WTC11 (cell line): Measurements from ENCODE around the gene CDCA8. TPM values are rescaled to one million over a fixed set of nuclear protein-coding genes. Genes with fewer than 3 reads are reported as not detected.
A peak's percentile ranks its signal among the peaks of the same experiment; 100 is the strongest.

Experiments
- ATF2 ChIP-seq: sonication (generic); formaldehyde crosslinking; IDR thresholded peaks from 2 replicates; pipeline ENCODE4 v1.8.1; 2022; ENCODE audit warnings: low read depth, missing genetic modification reagents, borderline replicate concordance
- ATF6 ChIP-seq: sonication (generic); formaldehyde crosslinking; IDR thresholded peaks from 2 replicates; pipeline ENCODE4 v1.8.1; 2023; ENCODE audit warnings: mild to moderate bottlenecking, missing genetic modification reagents
- CDX4 ChIP-seq: fragments of 250-450 bp; sonication (Bioruptor Pico); IDR thresholded peaks from 2 replicates; pipeline ENCODE4 v1.9.0; 2021; ENCODE audit warnings: moderate library complexity, mild to moderate bottlenecking, inconsistent platforms, borderline replicate concordance
- CREM ChIP-seq: sonication (generic); formaldehyde crosslinking; IDR thresholded peaks from 2 replicates; pipeline ENCODE4 v1.8.1; 2022; ENCODE audit warnings: mild to moderate bottlenecking, missing genetic modification reagents, moderate library complexity
- E2F4 ChIP-seq: sonication (generic); formaldehyde crosslinking; IDR thresholded peaks from 2 replicates; pipeline ENCODE4 v1.8.1; 2022; ENCODE audit warnings: low read depth, mild to moderate bottlenecking, moderate library complexity, missing genetic modification reagents, borderline replicate concordance
- E2F5 ChIP-seq: sonication (generic); formaldehyde crosslinking; IDR thresholded peaks from 2 replicates; pipeline ENCODE4 v1.8.1; 2022; ENCODE audit warnings: mild to moderate bottlenecking, moderate library complexity, missing genetic modification reagents
- ETV6 ChIP-seq: sonication (generic); formaldehyde crosslinking; IDR thresholded peaks from 2 replicates; pipeline ENCODE4 v1.8.1; 2022; ENCODE audit warnings: mild to moderate bottlenecking, missing genetic modification reagents
- GABPB1 ChIP-seq: sonication (generic); formaldehyde crosslinking; IDR thresholded peaks from 2 replicates; pipeline ENCODE4 v1.8.1; 2023; ENCODE audit warnings: mild to moderate bottlenecking, missing genetic modification reagents
- GRHL2 ChIP-seq: fragments of 250-450 bp; sonication (Bioruptor Pico); IDR thresholded peaks from 2 replicates; pipeline ENCODE4 v1.8.0; 2022; ENCODE audit warnings: mild to moderate bottlenecking, moderate library complexity; ENCODE audit not compliant: insufficient replicate concordance, severe bottlenecking
- GTF2I ChIP-seq: fragments of 250-450 bp; sonication (Bioruptor Pico); conservative IDR thresholded peaks from 2 replicates; pipeline ENCODE4 v1.4.0; 2021; ENCODE audit warnings: mild to moderate bottlenecking
- HMGA2 ChIP-seq: fragments of 250-450 bp; sonication (Bioruptor Pico); IDR thresholded peaks from 2 replicates; pipeline ENCODE4 v1.4.0; 2021; ENCODE audit warnings: mild to moderate bottlenecking, moderate library complexity
- JAZF1 ChIP-seq: fragments of 250-450 bp; sonication (Bioruptor Pico); IDR thresholded peaks from 2 replicates; pipeline ENCODE4 v1.9.0; 2021; ENCODE audit warnings: moderate library complexity, mild to moderate bottlenecking, inconsistent platforms
- MLX ChIP-seq: sonication (generic); formaldehyde crosslinking; IDR thresholded peaks from 2 replicates; pipeline ENCODE4 v1.8.1; 2023; ENCODE audit warnings: mild to moderate bottlenecking, missing genetic modification reagents, moderate library complexity
- MYBL2 ChIP-seq: sonication (generic); formaldehyde crosslinking; IDR thresholded peaks from 2 replicates; pipeline ENCODE4 v1.8.1; 2023; ENCODE audit warnings: mild to moderate bottlenecking, moderate library complexity, missing genetic modification reagents
- NFE2L1 ChIP-seq: sonication (generic); formaldehyde crosslinking; IDR thresholded peaks from 2 replicates; pipeline ENCODE4 v1.8.1; 2023; ENCODE audit warnings: missing genetic modification reagents
- NFYB ChIP-seq: sonication (generic); formaldehyde crosslinking; conservative IDR thresholded peaks from 2 replicates; pipeline ENCODE4 v1.8.0; 2022; ENCODE audit warnings: low read depth, missing genetic modification reagents
- NR1H2 ChIP-seq: sonication (generic); formaldehyde crosslinking; IDR thresholded peaks from 2 replicates; pipeline ENCODE4 v1.9.0; 2021; ENCODE audit warnings: mild to moderate bottlenecking, moderate library complexity, missing genetic modification reagents
- RELA ChIP-seq: sonication (generic); formaldehyde crosslinking; IDR thresholded peaks from 2 replicates; pipeline ENCODE4 v1.8.1; 2022; ENCODE audit warnings: missing genetic modification reagents, mild to moderate bottlenecking, borderline replicate concordance
- RORB ChIP-seq: fragments of 250-450 bp; sonication (Bioruptor Pico); IDR thresholded peaks from 2 replicates; pipeline ENCODE4 v1.9.0; 2021; ENCODE audit warnings: mild to moderate bottlenecking
- TEAD1 ChIP-seq: sonication (generic); formaldehyde crosslinking; IDR thresholded peaks from 2 replicates; pipeline ENCODE4 v1.8.0; 2022; ENCODE audit warnings: mild to moderate bottlenecking, missing genetic modification reagents
- TEAD4 ChIP-seq: sonication (generic); formaldehyde crosslinking; IDR thresholded peaks from 2 replicates; pipeline ENCODE4 v1.8.0; 2022; ENCODE audit warnings: mild to moderate bottlenecking, missing genetic modification reagents
- TP53 ChIP-seq: sonication (generic); formaldehyde crosslinking; IDR thresholded peaks from 2 replicates; pipeline ENCODE4 v1.8.1; 2023; ENCODE audit warnings: mild to moderate bottlenecking, missing genetic modification reagents
- USF2 ChIP-seq: sonication (generic); formaldehyde crosslinking; IDR thresholded peaks from 2 replicates; pipeline ENCODE4 v1.8.1; 2023; ENCODE audit warnings: mild to moderate bottlenecking, missing genetic modification reagents, moderate library complexity
- ZBTB43 ChIP-seq: sonication (generic); formaldehyde crosslinking; IDR thresholded peaks from 2 replicates; pipeline ENCODE4 v1.8.1; 2023; ENCODE audit warnings: mild to moderate bottlenecking, missing genetic modification reagents
- ZNF138 ChIP-seq: sonication (generic); formaldehyde crosslinking; conservative IDR thresholded peaks from 2 replicates; pipeline ENCODE4 v1.8.1; 2022; ENCODE audit warnings: mild to moderate bottlenecking, moderate library complexity, missing genetic modification reagents
- ZNF219 ChIP-seq: sonication (generic); formaldehyde crosslinking; IDR thresholded peaks from 2 replicates; pipeline ENCODE4 v1.8.0; 2023; ENCODE audit warnings: missing genetic modification reagents, mild to moderate bottlenecking, borderline replicate concordance
- ZNF263 ChIP-seq: sonication (generic); formaldehyde crosslinking; IDR thresholded peaks from 2 replicates; pipeline ENCODE4 v1.8.1; 2022; ENCODE audit warnings: low read depth, mild to moderate bottlenecking, moderate library complexity, missing genetic modification reagents
- ZNF317 ChIP-seq: sonication (generic); formaldehyde crosslinking; IDR thresholded peaks from 2 replicates; pipeline ENCODE4 v1.8.1; 2023; ENCODE audit warnings: low read depth, mild to moderate bottlenecking, moderate library complexity, missing genetic modification reagents, borderline replicate concordance
- ZNF423 ChIP-seq: fragments of 250-450 bp; sonication (Bioruptor Pico); IDR thresholded peaks from 2 replicates; pipeline ENCODE4 v2.1.2; 2022; ENCODE audit warnings: mild to moderate bottlenecking, moderate library complexity
- total RNA-seq: library from RNA; stranded (reverse); gene quantifications from 3 replicates; pipeline ENCODE4 v1.2.3, GENCODE V29; 2021

CDCA8 gene
- total RNA-seq, 1 experiment from 2014 or later: 47.7 TPM

GRCh38 chr1:37692078-37692833 lies at the start of gene CDCA8 (continued):
- TF ChIP-seq ATF6 (CRISPR knock-in tag) (no peak), HMGA2 (CRISPR knock-in tag) (no peak), MLX (CRISPR knock-in tag) (no peak), TEAD1 (no peak), GABPB1 (CRISPR knock-in tag) (peak; percentile 86), NFE2L1 (CRISPR knock-in tag) (peak; percentile 61; the same call in 1 of the 2 replicates), E2F4 (CRISPR knock-in tag) (peak; percentile 96), ETV6 (CRISPR knock-in tag) (peak; percentile 79; the same call in 1 of the 2 replicates), TEAD4 (CRISPR knock-in tag) (no peak), CDX4 (CRISPR knock-in tag) (no peak), MYBL2 (CRISPR knock-in tag) (peak; percentile 99), ZNF317 (CRISPR knock-in tag) (no peak), E2F5 (CRISPR knock-in tag) (0 out of 2 replicates have a peak, but pooled peaks have one; percentile 48), NFYB (CRISPR knock-in tag) (peak; percentile 73), GTF2I (CRISPR knock-in tag) (no peak), JAZF1 (CRISPR knock-in tag) (no peak), ZNF423 (CRISPR knock-in tag) (no peak), CREM (CRISPR knock-in tag) (peak; percentile 87; the same call in 1 of the 2 replicates), RORB (no peak), ZNF263 (CRISPR knock-in tag) (no peak), ZNF219 (CRISPR knock-in tag) (no peak), RELA (CRISPR knock-in tag) (no peak), ZBTB43 (CRISPR knock-in tag) (no peak), ZNF138 (CRISPR knock-in tag) (no peak), USF2 (CRISPR knock-in tag) (no peak), NR1H2 (CRISPR knock-in tag) (no peak), ATF2 (CRISPR knock-in tag) (no peak), TP53 (CRISPR knock-in tag) (no peak), GRHL2 (CRISPR knock-in tag) (no peak)
